RWPE2 (cell line): ENCODE measurements around the gene SORCS2.

Experiments
- ATAC-seq: fragments of 200-7000 bp; cut with Tn5 transposase; 3 replicates; pipeline ENCODE4 v1.9.1; 2021; ENCODE audit warnings: low read depth
- DNase-seq: peaks from one replicate; pipeline ENCODE4 v3.0.0-alpha.2; 2020; ENCODE audit warnings: low spot score
- H3K27ac ChIP-seq: fragments of 450-650 bp; 2 replicates; pipeline ENCODE4 v1.5.1; 2017; ENCODE audit warnings: mild to moderate bottlenecking; ENCODE audit not compliant: poor library complexity, severe bottlenecking
- H3K27me3 ChIP-seq: fragments of 250-450 bp; sonication (Bioruptor Pico); 2 replicates; pipeline ENCODE4 v1.5.1; 2021; ENCODE audit warnings: mild to moderate bottlenecking, moderate library complexity; ENCODE audit not compliant: insufficient read depth, poor library complexity, severe bottlenecking
- H3K36me3 ChIP-seq: fragments of 250-450 bp; sonication (Bioruptor Pico); 2 replicates; pipeline ENCODE4 v1.5.1; 2020; ENCODE audit warnings: low read depth, mild to moderate bottlenecking, moderate library complexity
- H3K4me1 ChIP-seq: fragments of 250-450 bp; sonication (Bioruptor Pico); 2 replicates; pipeline ENCODE4 v1.5.1; 2021; ENCODE audit warnings: mild to moderate bottlenecking, moderate library complexity; ENCODE audit not compliant: insufficient read depth, poor library complexity, severe bottlenecking
- H3K4me3 ChIP-seq: fragments of 250-450 bp; sonication (Bioruptor Pico); 2 replicates; pipeline ENCODE4 v1.5.1; 2021; ENCODE audit warnings: mild to moderate bottlenecking, moderate library complexity; ENCODE audit not compliant: severe bottlenecking
- H3K9me3 ChIP-seq: fragments of 250-450 bp; sonication (Bioruptor Pico); 2 replicates; pipeline ENCODE4 v1.5.1; 2021; ENCODE audit warnings: mild to moderate bottlenecking, moderate library complexity; ENCODE audit not compliant: severe bottlenecking
- TF ChIP-seq, protein P1 (sequence below): fragments of 450-650 bp; IDR thresholded peaks from one replicate; pipeline ENCODE4 v1.5.1; 2017; ENCODE audit warnings: mild to moderate bottlenecking, moderate library complexity; ENCODE audit not compliant: poor library complexity, severe bottlenecking

Gene SORCS2

DNA sequence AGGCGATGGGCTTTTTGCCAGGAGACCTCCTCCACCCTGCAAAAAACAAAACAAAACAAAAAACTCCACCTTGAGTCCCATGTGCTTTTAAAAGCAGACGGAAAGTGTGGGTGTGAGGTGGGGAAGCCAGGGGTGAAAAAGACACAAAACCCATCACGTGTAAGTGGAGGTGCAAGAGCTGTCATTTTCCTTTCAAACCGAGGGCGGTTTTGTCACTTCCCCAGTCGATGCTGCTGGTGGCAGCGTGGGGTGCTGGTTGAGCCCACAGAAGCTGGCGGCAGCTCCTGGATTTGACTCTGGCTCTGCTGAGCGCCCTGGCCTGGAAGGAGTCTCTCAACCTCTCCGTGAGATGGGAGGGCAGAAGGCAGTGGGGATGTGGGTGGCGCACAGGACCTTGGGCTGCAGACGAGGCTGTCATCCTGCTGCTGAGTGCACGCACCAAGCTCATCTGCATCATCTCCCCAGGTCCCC, 132.3 kb downstream of the SORCS2 start:
- no peaks in the 10 kb centered on the region for H3K27me3 ChIP-seq

DNA sequence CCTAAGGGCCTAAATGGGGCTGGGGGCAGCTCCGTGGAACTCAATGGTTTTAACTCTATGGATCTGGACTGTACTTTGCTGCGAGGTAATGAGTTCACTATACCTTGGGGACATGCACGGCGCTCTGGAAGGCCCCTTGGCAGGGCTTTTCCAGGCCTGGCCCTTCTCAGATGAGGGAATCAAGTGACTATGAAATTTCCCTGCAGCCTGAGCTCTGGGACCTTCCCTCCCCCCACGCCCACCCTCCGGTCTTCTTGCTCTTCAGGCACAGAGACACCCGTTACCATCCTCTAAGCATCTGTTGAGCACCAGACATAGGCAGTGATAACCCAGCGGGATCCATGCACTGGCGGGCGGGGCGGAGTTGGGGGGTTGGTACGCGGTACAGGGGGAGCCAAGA, 133.2 kb downstream of the SORCS2 start:
- DNase-seq: no peak
- Histone ChIP-seq H3K36me3 (no peaks in the 10 kb centered on the region), H3K4me3 (no peak overlapping the region), H3K27me3 (no peaks in the 10 kb centered on the region), H3K27ac (no peak overlapping the region), H3K4me1 (no peaks in the 10 kb centered on the region), H3K9me3 (no peaks in the 10 kb centered on the region)
- TF ChIP-seq, protein P1, sequence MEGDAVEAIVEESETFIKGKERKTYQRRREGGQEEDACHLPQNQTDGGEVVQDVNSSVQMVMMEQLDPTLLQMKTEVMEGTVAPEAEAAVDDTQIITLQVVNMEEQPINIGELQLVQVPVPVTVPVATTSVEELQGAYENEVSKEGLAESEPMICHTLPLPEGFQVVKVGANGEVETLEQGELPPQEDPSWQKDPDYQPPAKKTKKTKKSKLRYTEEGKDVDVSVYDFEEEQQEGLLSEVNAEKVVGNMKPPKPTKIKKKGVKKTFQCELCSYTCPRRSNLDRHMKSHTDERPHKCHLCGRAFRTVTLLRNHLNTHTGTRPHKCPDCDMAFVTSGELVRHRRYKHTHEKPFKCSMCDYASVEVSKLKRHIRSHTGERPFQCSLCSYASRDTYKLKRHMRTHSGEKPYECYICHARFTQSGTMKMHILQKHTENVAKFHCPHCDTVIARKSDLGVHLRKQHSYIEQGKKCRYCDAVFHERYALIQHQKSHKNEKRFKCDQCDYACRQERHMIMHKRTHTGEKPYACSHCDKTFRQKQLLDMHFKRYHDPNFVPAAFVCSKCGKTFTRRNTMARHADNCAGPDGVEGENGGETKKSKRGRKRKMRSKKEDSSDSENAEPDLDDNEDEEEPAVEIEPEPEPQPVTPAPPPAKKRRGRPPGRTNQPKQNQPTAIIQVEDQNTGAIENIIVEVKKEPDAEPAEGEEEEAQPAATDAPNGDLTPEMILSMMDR: no peak
- ATAC-seq: no peak

More for the DNA sequence above, 132.3 kb downstream of the SORCS2 start:
- Histone ChIP-seq H3K9me3 (no peaks in the 10 kb centered on the region), H3K4me1 (no peaks in the 10 kb centered on the region), H3K36me3 (no peaks in the 10 kb centered on the region), H3K27ac (no peak overlapping the region), H3K4me3 (no peak overlapping the region)
- TF ChIP-seq, protein P1: no peak
- DNase-seq (no peak), ATAC-seq (no peak)

- TF ChIP-seq, protein P1: no peak
- H3K36me3 ChIP-seq: no peaks in the 10 kb centered on the region
- DNase-seq (no peak), ATAC-seq (no peak)
- no peaks in the 10 kb centered on the region for H3K4me1 ChIP-seq
- H3K4me3 ChIP-seq: no peak overlapping the region
- no peaks in the 10 kb centered on the region for H3K27me3 ChIP-seq
- no peak overlapping the region for H3K27ac ChIP-seq
- H3K9me3 ChIP-seq: no peaks in the 10 kb centered on the region
These were observed 134.0 kb downstream of the SORCS2 start for GRCh38 chr4:7326306-7326692.

DNA sequence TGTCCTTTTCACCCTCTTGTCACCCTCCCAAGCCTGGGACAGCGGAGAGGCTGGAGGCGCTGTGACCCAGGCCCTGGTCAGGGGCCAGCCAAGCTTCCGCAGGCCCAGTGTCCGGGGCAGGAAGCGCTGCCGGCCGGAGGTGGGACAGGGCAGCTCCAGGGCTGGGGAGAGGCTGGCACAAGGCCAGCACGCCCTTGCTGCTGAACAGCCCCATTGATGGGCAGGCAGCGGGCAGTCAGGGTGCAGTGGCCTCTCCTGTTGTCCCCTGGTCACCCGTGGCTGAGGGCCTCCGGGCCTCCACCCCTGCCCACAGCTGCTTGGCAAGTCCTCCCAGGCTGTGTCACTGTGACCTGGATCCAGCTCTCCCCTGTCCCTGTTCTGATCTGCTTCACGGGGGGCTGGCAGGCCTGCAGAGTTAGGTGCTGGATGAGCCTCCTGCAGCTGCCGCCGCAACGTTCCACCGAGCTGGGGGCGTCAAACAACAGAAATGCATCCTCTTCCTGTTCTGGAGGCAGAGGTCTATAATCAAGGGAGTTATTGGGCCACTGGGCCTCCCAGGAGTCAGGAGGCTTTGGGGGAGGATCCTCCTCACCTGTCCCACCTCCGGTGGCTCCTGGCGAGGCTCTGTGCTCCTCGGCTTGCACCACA, 134.5 kb downstream of the SORCS2 start:
- no peaks in the 10 kb centered on the region for H3K36me3 ChIP-seq
- no peak for ATAC-seq
- no peaks in the 10 kb centered on the region for H3K27me3 ChIP-seq
- TF ChIP-seq, protein P1: no peak
- H3K9me3 ChIP-seq: no peaks in the 10 kb centered on the region
- H3K4me1 ChIP-seq: no peaks in the 10 kb centered on the region
- no peak overlapping the region for H3K27ac ChIP-seq
- no peak for DNase-seq
- no peak overlapping the region for H3K4me3 ChIP-seq

GRCh38 chr4:7327341-7327885, 135.1 kb downstream of the SORCS2 start:
- Histone ChIP-seq H3K4me1 (no peaks in the 10 kb centered on the region), H3K27me3 (no peaks in the 10 kb centered on the region), H3K4me3 (no peak overlapping the region), H3K36me3 (no peaks in the 10 kb centered on the region), H3K9me3 (no peaks in the 10 kb centered on the region), H3K27ac (no peak overlapping the region)
- no peak for DNase-seq
- TF ChIP-seq, protein P1: no peak
- ATAC-seq: no peak
